NCI-H1417 (cell line): Measurements from ENCODE around the gene NEK11.

Source experiments
- DNase-seq, 3 experiments: peaks; one replicate each; lab custom pipeline; 2025; lab: John Stamatoyannopoulos, UW

The NEK11 gene

GRCh38 chr3:131223373-131224289 is 197.0 kb downstream of the NEK11 start:
- DNase-seq, result no peak

GRCh38 chr3:131224886-131225550 is 198.3 kb downstream of the NEK11 start:
- no peak for DNase-seq

- DNase-seq, result no peak
Observed at GRCh38 chr3:131228522-131228921, 201.8 kb downstream of the NEK11 start.

- DNase-seq, result peak in 2 of 3 experiments; percentile 64 to 82
Observed at GRCh38 chr3:131231710-131232389, 205.2 kb downstream of the NEK11 start.

DNA sequence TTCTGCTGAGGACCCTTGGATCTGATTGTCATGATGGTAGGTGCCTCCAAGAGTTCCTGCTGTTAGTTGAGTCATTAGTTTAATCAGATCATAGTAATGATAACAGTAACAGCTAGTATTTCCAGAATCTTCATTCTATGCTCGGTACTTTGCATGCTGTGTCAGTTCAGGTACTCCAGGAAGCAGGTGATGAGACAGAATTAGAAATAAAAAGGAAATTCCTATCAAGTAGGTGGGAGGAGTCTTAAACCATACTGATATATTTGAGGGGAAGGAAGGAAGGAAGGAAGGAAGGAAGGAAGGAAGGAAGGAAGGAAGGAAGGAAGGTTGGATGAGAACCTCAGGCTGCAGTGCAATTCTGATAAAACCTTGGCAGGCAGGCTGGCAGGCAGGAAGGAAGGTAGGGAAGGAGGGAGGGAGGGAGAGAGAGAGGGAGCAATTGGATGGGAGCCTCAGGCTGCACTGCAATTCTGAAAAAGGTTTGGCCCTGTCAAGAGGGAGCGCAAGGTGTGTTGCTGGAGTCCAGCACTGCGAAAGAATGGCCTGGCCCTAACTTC is 206.1 kb downstream of the NEK11 start:
- no peak for DNase-seq

- no peak for DNase-seq
Observed at GRCh38 chr3:131233900-131234668, 207.4 kb downstream of the NEK11 start.

GRCh38 chr3:131236421-131236820 is 209.7 kb downstream of the NEK11 start:
- DNase-seq, result peak in 2 of 3 experiments; percentile 28 to 80

- DNase-seq, result no peak
Observed at GRCh38 chr3:131238496-131238895, 211.8 kb downstream of the NEK11 start.

DNA sequence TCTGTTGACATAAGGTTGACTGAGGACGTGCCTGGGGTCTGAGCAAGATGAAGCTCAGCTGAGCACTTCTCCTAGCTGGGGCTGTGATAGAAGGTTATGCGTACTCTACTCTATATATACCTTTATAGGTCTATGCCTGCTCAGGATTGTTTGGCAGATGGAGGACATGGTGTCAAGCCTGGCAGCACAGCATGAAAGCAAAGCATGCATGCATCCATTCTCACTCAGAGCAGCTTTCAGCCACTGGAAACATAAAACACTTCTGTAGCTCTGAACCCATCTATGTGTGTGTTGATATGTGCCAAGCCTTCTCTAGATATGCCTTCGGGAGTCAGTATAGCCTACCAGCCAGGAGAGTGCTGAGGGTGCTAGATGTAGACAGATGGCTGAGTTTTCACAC is 212.6 kb downstream of the NEK11 start:
- DNase-seq, result no peak

DNA sequence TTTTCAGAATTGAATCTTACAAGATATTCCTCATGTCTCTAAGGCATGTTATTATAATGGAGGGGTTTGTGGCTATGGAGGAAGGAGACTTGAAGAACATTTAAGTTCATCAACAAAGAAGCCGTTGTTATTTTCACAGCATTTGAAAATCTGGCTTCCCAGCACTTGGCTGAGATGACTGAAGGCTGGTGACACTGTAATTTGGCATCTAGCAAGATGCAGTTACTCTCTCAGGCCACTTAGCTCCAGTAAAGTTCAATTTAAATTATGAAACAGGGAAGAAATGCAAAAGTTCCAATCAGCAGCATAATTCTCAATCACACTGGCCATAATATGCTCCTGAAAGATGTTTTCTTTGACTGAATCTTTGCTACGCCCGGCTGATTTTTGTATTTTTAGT is 215.5 kb downstream of the NEK11 start:
- no peak for DNase-seq

GRCh38 chr3:131250466-131250865 is 223.8 kb downstream of the NEK11 start:
- DNase-seq, result no peak

- DNase-seq, result no peak
Observed at GRCh38 chr3:131260525-131260924, 233.8 kb downstream of the NEK11 start.

GRCh38 chr3:131261104-131261503 is 234.4 kb downstream of the NEK11 start:
- DNase-seq, result no peak

GRCh38 chr3:131275556-131275955 is 248.9 kb downstream of the NEK11 start:
- DNase-seq, result no peak

GRCh38 chr3:131277836-131278497 is 251.3 kb downstream of the NEK11 start:
- no peak for DNase-seq

- no peak for DNase-seq
Observed at GRCh38 chr3:131279577-131279976, 252.9 kb downstream of the NEK11 start.

- DNase-seq, result no peak
Observed at GRCh38 chr3:131282379-131282778, 255.7 kb downstream of the NEK11 start.

- no peak for DNase-seq
Observed at GRCh38 chr3:131282967-131283366, 256.3 kb downstream of the NEK11 start.

DNA sequence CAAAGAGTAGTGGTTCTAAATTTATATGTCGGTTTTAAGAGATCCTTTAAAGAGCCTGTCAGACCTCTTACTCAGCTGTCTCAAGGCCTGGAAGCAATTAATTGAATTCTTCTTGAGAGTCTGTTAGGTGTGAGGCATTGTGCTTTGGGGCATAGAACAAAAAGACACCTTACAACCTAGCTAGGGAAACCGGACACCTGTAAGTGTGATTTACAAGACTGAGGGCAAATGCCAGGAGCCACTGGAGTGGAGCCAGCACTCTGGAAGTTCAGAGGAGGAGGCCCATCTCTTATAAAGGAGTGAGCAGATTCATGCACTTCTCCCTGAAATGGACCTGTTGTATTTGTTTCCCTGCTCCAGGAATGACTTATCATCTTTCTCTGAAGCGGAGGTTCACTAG is 257.2 kb downstream of the NEK11 start:
- no peak for DNase-seq

GRCh38 chr3:131284302-131284701 is 257.6 kb downstream of the NEK11 start:
- DNase-seq, result no peak

GRCh38 chr3:131285456-131285855 is 258.8 kb downstream of the NEK11 start:
- DNase-seq, result no peak
